HepG2 (cell line): ENCODE measurements around the gene MAP3K2. TPM values are rescaled to one million over a fixed set of nuclear protein-coding genes. Genes with fewer than 3 reads are reported as not detected.

Experiments
- ELF4 ChIP-seq: sonication (generic); formaldehyde crosslinking; IDR thresholded peaks from 2 replicates; pipeline ENCODE4 v1.5.0; 2020; ENCODE audit warnings: missing genetic modification reagents, mild to moderate bottlenecking, moderate library complexity, borderline replicate concordance
- KAT2B ChIP-seq: fragments of 150-350 bp; IDR thresholded peaks from 2 replicates; pipeline ENCODE4 v1.6.1; 2014; ENCODE audit warnings: low read depth, low read length, borderline replicate concordance
- SALL1 ChIP-seq: sonication (generic); formaldehyde crosslinking; IDR thresholded peaks from 2 replicates; pipeline ENCODE4 v1.8.0; 2022; ENCODE audit warnings: mild to moderate bottlenecking, missing genetic modification reagents
- SOX5 ChIP-seq: IDR thresholded peaks from 2 replicates; pipeline ENCODE4 v1.6.1; 2016; ENCODE audit warnings: borderline replicate concordance
- ZBTB49 ChIP-seq: sonication (generic); formaldehyde crosslinking; IDR thresholded peaks from 2 replicates; pipeline ENCODE4 v1.4.0; 2020; ENCODE audit warnings: missing genetic modification reagents, borderline replicate concordance
- ZNF225 ChIP-seq: sonication (generic); formaldehyde crosslinking; IDR thresholded peaks from 2 replicates; pipeline ENCODE4 v1.4.0; 2020; ENCODE audit warnings: mild to moderate bottlenecking, missing genetic modification reagents
- polyA plus RNA-seq, 8 experiments: library from polyadenylated mRNA; depleted of rRNA in 3 of 8; stranded (reverse) in 7 of 8; unstranded in 1 of 8; fragments of >200 nt; fragmentation: Illumina TruSeq in 4 of 8; extraction: Trizol in 4 of 8; gene quantifications; 2 replicates each; pipeline versions ENCODE4 v1.2.1 to v1.2.3, GENCODE V29; 2011 to 2016; ENCODE audit warnings: low read depth in 4 of 8, missing spikeins in 1 of 8, mixed read lengths in 1 of 8; ENCODE audit not compliant: insufficient read depth in 1 of 8
- total RNA-seq, 5 experiments: library from RNA; depleted of rRNA; stranded (reverse); fragments of >200 nt; fragmentation: Illumina TruSeq; extraction: Trizol; gene quantifications; 2 replicates each; pipeline ENCODE4 v1.2.3, GENCODE V29; 2016; ENCODE audit warnings: low read depth in 1 of 5
- TF ChIP-seq, protein P1 (sequence below): IDR thresholded peaks from 2 replicates; pipeline ENCODE4 v1.6.1; 2012; ENCODE audit warnings: low read depth, low read length, improper control_type of control experiment
- TF ChIP-seq, protein P2 (sequence below): IDR thresholded peaks from 2 replicates; pipeline ENCODE4 v1.6.1; 2016; ENCODE audit warnings: low read depth, borderline replicate concordance

MAP3K2 gene
- total and polyA plus RNA-seq, 2 of the 13 experiments (the other 11 are each of a cell fraction or from before 2014, with no cell fraction given) = 12.2 to 37.2 TPM

DNA sequence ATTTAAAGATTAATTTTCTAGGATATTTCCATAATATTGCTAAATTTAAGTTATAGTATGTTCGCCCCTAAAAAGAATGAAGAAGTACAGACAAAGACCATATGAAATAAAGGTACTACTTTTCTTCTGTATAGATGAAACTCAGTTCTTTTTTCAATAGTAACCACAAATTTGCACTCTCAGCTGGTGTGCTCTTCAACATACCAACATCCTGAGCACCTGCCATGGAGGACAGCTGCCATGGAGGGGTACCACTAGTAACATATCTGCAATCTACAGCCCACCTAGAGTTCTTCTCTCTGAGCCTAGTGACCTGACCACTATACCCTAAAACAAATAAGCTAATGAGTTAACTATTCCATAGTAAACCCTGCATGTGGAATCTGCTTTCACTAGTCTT lies 57.0 kb downstream of the MAP3K2 start (continued):
- TF ChIP-seq ZNF225 (CRISPR knock-in tag) = no peak
- no peak for TF ChIP-seq KAT2B
- TF ChIP-seq, protein P1, sequence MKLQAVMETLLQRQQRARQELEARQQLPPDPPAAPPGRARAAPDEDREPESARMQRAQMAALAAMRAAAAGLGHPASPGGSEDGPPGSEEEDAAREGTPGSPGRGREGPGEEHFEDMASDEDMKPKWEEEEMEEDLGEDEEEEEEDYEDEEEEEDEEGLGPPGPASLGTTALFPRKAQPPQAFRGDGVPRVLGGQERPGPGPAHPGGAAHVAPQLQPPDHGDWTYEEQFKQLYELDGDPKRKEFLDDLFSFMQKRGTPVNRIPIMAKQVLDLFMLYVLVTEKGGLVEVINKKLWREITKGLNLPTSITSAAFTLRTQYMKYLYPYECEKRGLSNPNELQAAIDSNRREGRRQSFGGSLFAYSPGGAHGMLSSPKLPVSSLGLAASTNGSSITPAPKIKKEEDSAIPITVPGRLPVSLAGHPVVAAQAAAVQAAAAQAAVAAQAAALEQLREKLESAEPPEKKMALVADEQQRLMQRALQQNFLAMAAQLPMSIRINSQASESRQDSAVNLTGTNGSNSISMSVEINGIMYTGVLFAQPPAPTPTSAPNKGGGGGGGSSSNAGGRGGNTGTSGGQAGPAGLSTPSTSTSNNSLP = no peak
- TF ChIP-seq, protein P2, sequence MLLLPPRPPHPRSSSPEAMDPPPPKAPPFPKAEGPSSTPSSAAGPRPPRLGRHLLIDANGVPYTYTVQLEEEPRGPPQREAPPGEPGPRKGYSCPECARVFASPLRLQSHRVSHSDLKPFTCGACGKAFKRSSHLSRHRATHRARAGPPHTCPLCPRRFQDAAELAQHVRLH (CRISPR knock-in tag) = no peak
- no peak for TF ChIP-seq SALL1 (CRISPR knock-in tag)
- no peak for TF ChIP-seq ZBTB49 (CRISPR knock-in tag)
- no peak for TF ChIP-seq SOX5 (CRISPR knock-in tag)
- TF ChIP-seq ELF4 (CRISPR knock-in tag) = no peak
